ENCODE results near the gene RBM26.

The RBM26 gene

DNA sequence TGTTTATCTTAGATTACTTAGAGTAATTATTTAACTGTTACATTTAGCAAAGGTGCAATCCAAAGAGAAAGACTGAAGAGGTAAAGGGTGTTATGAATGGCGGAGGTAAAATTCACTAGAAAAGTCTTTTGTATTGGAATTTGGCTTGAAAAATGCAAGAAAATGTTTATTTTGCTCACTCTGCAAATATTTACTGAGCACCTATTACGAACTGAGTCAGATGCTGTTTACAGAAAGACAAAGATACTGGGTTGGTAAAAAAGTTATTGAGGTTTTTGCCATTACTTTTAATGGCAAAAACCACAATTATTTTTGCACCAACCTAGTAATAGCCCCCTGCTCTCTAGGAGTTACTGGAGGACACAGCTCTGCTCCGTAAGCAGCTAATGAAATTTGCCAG is 135.2 kb downstream of the RBM26 start:
- Histone ChIP-seq H3K36me3 (no peaks in the 10 kb centered on the region), H4K20me1 (no peaks in the 10 kb centered on the region), H3K27ac (no peak overlapping the region), H3K9ac (no peak overlapping the region), H3K4me2 (no peak overlapping the region), H3K4me1 (no peaks in the 10 kb centered on the region), H3K4me3 (no peak overlapping the region), H3K9me3 (no peaks in the 10 kb centered on the region), H3K27me3 (no peaks in the 10 kb centered on the region)
- no peak for TF ChIP-seq Cebpa-rat (IDR thresholded peaks at IDR 0.05)

Data from BLaER1 (cell line).